Common myeloid progenitor, CD34-positive (primary cell): ENCODE measurements around the gene ACADS.

Source experiments
- CTCF ChIA-PET: fragments of 350-600 bp; sonication (Branson Sonifier 250); formaldehyde crosslinking; loops from one replicate; lab custom pipeline; 2021; ENCODE audit warnings: antibody characterized with exemption; lab: Charles Lee
- POLR2A ChIA-PET: fragments of 350-600 bp; sonication (Branson Sonifier 250); formaldehyde crosslinking; loops from one replicate; lab custom pipeline; 2021; ENCODE audit warnings: antibody characterized with exemption; lab: Charles Lee
- DNase-seq, 3 donors: peaks; one replicate each; pipeline versions ENCODE4 v3.0.0 to v3.0.0-alpha.2; 2013
- H3K27ac ChIP-seq, 2 experiments: 1 replicate in 1 of 2; 2 replicates in 1 of 2; pipeline ENCODE4 v1.7.0; 2013; ENCODE audit warnings: inconsistent platforms in 2 of 2, low read length in 2 of 2, mild to moderate bottlenecking in 2 of 2, low read depth in 1 of 2, moderate library complexity in 1 of 2; ENCODE audit not compliant: severe bottlenecking in 2 of 2, insufficient read depth in 1 of 2, poor library complexity in 1 of 2
- H3K27me3 ChIP-seq, 5 experiments: replicated peaks in 2 of 5; 1 replicate in 3 of 5; 2 replicates in 2 of 5; pipeline versions ENCODE4 v1.6.1 to v1.7.0; 2013; ENCODE audit warnings: low read length in 4 of 5, mild to moderate bottlenecking in 2 of 5, moderate library complexity in 2 of 5, inconsistent platforms in 1 of 5; ENCODE audit not compliant: insufficient read depth in 5 of 5, control insufficient read depth in 4 of 5
- H3K36me3 ChIP-seq, 4 experiments: 1 replicate in 2 of 4; 2 replicates in 2 of 4; pipeline versions ENCODE4 v1.6.1 to v1.7.0; 2013; ENCODE audit warnings: low read length in 3 of 4, control low read depth in 1 of 4, mild to moderate bottlenecking in 1 of 4; ENCODE audit not compliant: control insufficient read depth in 4 of 4, insufficient read depth in 4 of 4
- H3K4me1 ChIP-seq, 4 experiments: 1 replicate in 3 of 4; 2 replicates in 1 of 4; pipeline versions ENCODE4 v1.6.1 to v1.7.1; 2013; ENCODE audit warnings: low read length in 3 of 4, mild to moderate bottlenecking in 3 of 4, control low read depth in 1 of 4, inconsistent platforms in 1 of 4, moderate library complexity in 1 of 4; ENCODE audit not compliant: control insufficient read depth in 4 of 4, insufficient read depth in 4 of 4; ENCODE audit errors: control extremely low read depth in 1 of 4
- H3K4me3 ChIP-seq, 7 experiments: 1 replicate in 4 of 7; 2 replicates in 3 of 7; pipeline versions ENCODE4 v1.5.1 to v1.7.0; 2013; ENCODE audit warnings: mild to moderate bottlenecking in 7 of 7, low read length in 6 of 7, moderate library complexity in 6 of 7, inconsistent platforms in 2 of 7, low read depth in 2 of 7, control low read depth in 1 of 7; ENCODE audit not compliant: insufficient read depth in 4 of 7, control insufficient read depth in 1 of 7; ENCODE audit errors: extremely low read depth in 1 of 7
- H3K9me3 ChIP-seq, 5 experiments: 1 replicate in 4 of 5; 2 replicates in 1 of 5; pipeline versions ENCODE4 v1.6.1 to v1.7.1; 2013; ENCODE audit warnings: low read length in 4 of 5, mild to moderate bottlenecking in 2 of 5, inconsistent platforms in 1 of 5, low read depth in 1 of 5, moderate library complexity in 1 of 5; ENCODE audit not compliant: control insufficient read depth in 4 of 5, insufficient read depth in 2 of 5; ENCODE audit errors: control extremely low read depth in 1 of 5
- WGBS: methylation state at CpG from one replicate; pipeline ENCODE4 v1.1.5; 2013; ENCODE audit not compliant: insufficient coverage; 5-methylcytosine and 5-hydroxymethylcytosine counted together

The ACADS gene

GRCh38 chr12:120718055-120718454 is 7.6 kb upstream of the ACADS start:
- 95% methylated on average over 7 of the region's 9 CpGs for WGBS
- Histone ChIP-seq H3K27me3 (no peaks in the 10 kb centered on the region), H3K27ac (no peak overlapping the region), H3K36me3 (peaks cover 15 to 81% (median 34%) of the 10 kb centered on the region in 4 experiments), H3K4me3 (no peak overlapping the region), H3K4me1 (peaks cover 33 to 57% (median 47%) of the 10 kb centered on the region in 4 experiments), H3K9me3 (no peaks in the 10 kb centered on the region)
- POLR2A ChIA-PET: no interaction called here
- CTCF ChIA-PET: interaction anchor here (0.6 to 10.2 kb wide), 4 partner anchors 26 to 136 kb away, joined by 3 to 82 read pairs (median 3); no protein-coding TSS in a partner anchor
- DNase-seq: no peak

GRCh38 chr12:120719072-120719471 is 6.6 kb upstream of the ACADS start:
- POLR2A ChIA-PET: no interaction called here
- Histone ChIP-seq H3K36me3 (peaks cover 11 to 75% (median 33%) of the 10 kb centered on the region in 4 experiments), H3K4me3 (peak overlapping the region in 2 of 7 experiments; percentile 4 to 34), H3K9me3 (no peaks in the 10 kb centered on the region), H3K4me1 (peaks cover 33 to 61% (median 48%) of the 10 kb centered on the region in 4 experiments), H3K27ac (no peak overlapping the region), H3K27me3 (no peaks in the 10 kb centered on the region)
- CTCF ChIA-PET: interaction anchor here (1.2 to 10.2 kb wide), 3 partner anchors 8 to 72 kb away, joined by 4 to 82 read pairs (median 18); partner anchors contain the start of gene UNC119B
- no peak for DNase-seq
- 82% methylated on average over 2 of the region's 2 CpGs for WGBS

- Histone ChIP-seq H3K4me1 (peaks cover 33 to 61% (median 50%) of the 10 kb centered on the region in 4 experiments), H3K36me3 (peaks cover 11 to 75% (median 31%) of the 10 kb centered on the region in 4 experiments), H3K4me3 (peak overlapping the region in 2 of 7 experiments; percentile 1 to 4), H3K27ac (peak overlapping the region in 1 of 2 experiments; percentile 74), H3K9me3 (no peaks in the 10 kb centered on the region), H3K27me3 (no peaks in the 10 kb centered on the region)
- CTCF ChIA-PET: interaction anchor here (0.9 to 10.2 kb wide), 7 partner anchors 8 to 252 kb away, joined by 3 to 82 read pairs (median 4); partner anchors contain the start of genes POP5 and UNC119B
- peak in 2 of 3 donors; percentile 53 to 66 for DNase-seq
- WGBS: 21% methylated on average over 6 of the region's 11 CpGs
- POLR2A ChIA-PET: interaction anchor here (1.4 kb wide), 1 partner anchor 33 kb away, joined by 3 read pairs; the partner anchor contains the start of gene MLEC
Observed at GRCh38 chr12:120719496-120720233, 6.0 kb upstream of the ACADS start.

- 4% methylated on average over 3 of the region's 7 CpGs for WGBS
- POLR2A ChIA-PET: interaction anchor here (1.4 kb wide), 1 partner anchor 34 kb away, joined by 3 read pairs; the partner anchor contains the start of gene MLEC
- no peaks in the 10 kb centered on the region for H3K9me3 ChIP-seq
- H3K36me3 ChIP-seq: peaks cover 8 to 70% (median 28%) of the 10 kb centered on the region in 4 experiments
- peak; percentile 44 to 82 (median 76) for DNase-seq
- H3K4me3 ChIP-seq: peak overlapping the region in 3 of 7 experiments; percentile 13 to 36 (median 14)
- peak overlapping the region in 1 of 2 experiments; percentile 74 for H3K27ac ChIP-seq
- peaks cover 33 to 69% (median 57%) of the 10 kb centered on the region in 4 experiments for H3K4me1 ChIP-seq
- H3K27me3 ChIP-seq: no peaks in the 10 kb centered on the region
- CTCF ChIA-PET: interaction anchor here (0.6 to 10.2 kb wide), 11 partner anchors 9 to 252 kb away, joined by 3 to 82 read pairs (median 3); partner anchors contain the start of genes POP5 and UNC119B
Observed at GRCh38 chr12:120720234-120720986, 5.2 kb upstream of the ACADS start.

GRCh38 chr12:120720987-120721801 is 4.4 kb upstream of the ACADS start:
- 98% methylated on average over 8 of the region's 10 CpGs for WGBS
- CTCF ChIA-PET: interaction anchor here (0.6 to 10.2 kb wide), 11 partner anchors 9 to 251 kb away, joined by 3 to 82 read pairs (median 4); partner anchors contain the start of gene UNC119B
- H3K27me3 ChIP-seq: no peaks in the 10 kb centered on the region
- peaks cover 35 to 75% (median 61%) of the 10 kb centered on the region in 4 experiments for H3K4me1 ChIP-seq
- no peak for DNase-seq
- peak overlapping the region in 1 of 2 experiments; percentile 47 for H3K27ac ChIP-seq
- peak overlapping the region in 1 of 7 experiments; percentile 14 for H3K4me3 ChIP-seq
- no peaks in the 10 kb centered on the region for H3K9me3 ChIP-seq
- POLR2A ChIA-PET: interaction anchor here (0.6 to 1.4 kb wide), 2 partner anchors 34 to 113 kb away, joined by 3 to 4 read pairs; partner anchors contain the start of gene MLEC
- peaks cover 8 to 63% (median 25%) of the 10 kb centered on the region in 4 experiments for H3K36me3 ChIP-seq

GRCh38 chr12:120721866-120722265 is 3.8 kb upstream of the ACADS start:
- Histone ChIP-seq H3K36me3 (peaks cover 3 to 56% (median 18%) of the 10 kb centered on the region in 4 experiments), H3K4me3 (peak overlapping the region in 1 of 7 experiments; percentile 52), H3K9me3 (no peaks in the 10 kb centered on the region), H3K27me3 (no peaks in the 10 kb centered on the region), H3K27ac (peak overlapping the region in 1 of 2 experiments; percentile 8), H3K4me1 (peaks cover 36 to 81% (median 64%) of the 10 kb centered on the region in 4 experiments)
- WGBS: 0% methylated on average over 1 of the region's 3 CpGs
- ChIA-PET CTCF (interaction anchor here (0.6 to 10.2 kb wide), 5 partner anchors 9 to 422 kb away, joined by 3 to 82 read pairs (median 4); partner anchors contain the start of gene UNC119B), POLR2A (interaction anchor here (0.6 to 0.8 kb wide), 2 partner anchors 34 to 112 kb away, joined by 3 to 4 read pairs; no protein-coding TSS in a partner anchor)
- DNase-seq: peak; percentile 52 to 77 (median 68)
